Vagina (tissue), 2 donors: Measurements from ENCODE around the gene RPUSD1.

Source experiments
- POLR2A ChIP-seq, 2 donors: fragments of 450-650 bp; IDR thresholded peaks; one replicate each; pipeline ENCODE4 v1.6.1; 2017; ENCODE audit warnings: antibody characterized with exemption in 2 of 2, mild to moderate bottlenecking in 2 of 2, moderate library complexity in 2 of 2
- POLR2AphosphoS5 ChIP-seq, 2 donors: sonication (generic); formaldehyde crosslinking; IDR thresholded peaks; one replicate each; pipeline ENCODE4 v1.9.0; 2017; ENCODE audit warnings: antibody characterized with exemption in 2 of 2, mild to moderate bottlenecking in 2 of 2, low read depth in 1 of 2; ENCODE audit not compliant: insufficient read depth in 1 of 2
- TF ChIP-seq, protein P1 (sequence below), 3 experiments: fragments of 450-650 bp in 2 of 3; fragments of 200-600 bp in 1 of 3; sonication (generic) in 1 of 3; IDR thresholded peaks; one replicate each; pipeline ENCODE4 v1.5.1; 2017 to 2019; ENCODE audit warnings: antibody characterized with exemption in 3 of 3, mild to moderate bottlenecking in 2 of 3, moderate library complexity in 2 of 3

DNA sequence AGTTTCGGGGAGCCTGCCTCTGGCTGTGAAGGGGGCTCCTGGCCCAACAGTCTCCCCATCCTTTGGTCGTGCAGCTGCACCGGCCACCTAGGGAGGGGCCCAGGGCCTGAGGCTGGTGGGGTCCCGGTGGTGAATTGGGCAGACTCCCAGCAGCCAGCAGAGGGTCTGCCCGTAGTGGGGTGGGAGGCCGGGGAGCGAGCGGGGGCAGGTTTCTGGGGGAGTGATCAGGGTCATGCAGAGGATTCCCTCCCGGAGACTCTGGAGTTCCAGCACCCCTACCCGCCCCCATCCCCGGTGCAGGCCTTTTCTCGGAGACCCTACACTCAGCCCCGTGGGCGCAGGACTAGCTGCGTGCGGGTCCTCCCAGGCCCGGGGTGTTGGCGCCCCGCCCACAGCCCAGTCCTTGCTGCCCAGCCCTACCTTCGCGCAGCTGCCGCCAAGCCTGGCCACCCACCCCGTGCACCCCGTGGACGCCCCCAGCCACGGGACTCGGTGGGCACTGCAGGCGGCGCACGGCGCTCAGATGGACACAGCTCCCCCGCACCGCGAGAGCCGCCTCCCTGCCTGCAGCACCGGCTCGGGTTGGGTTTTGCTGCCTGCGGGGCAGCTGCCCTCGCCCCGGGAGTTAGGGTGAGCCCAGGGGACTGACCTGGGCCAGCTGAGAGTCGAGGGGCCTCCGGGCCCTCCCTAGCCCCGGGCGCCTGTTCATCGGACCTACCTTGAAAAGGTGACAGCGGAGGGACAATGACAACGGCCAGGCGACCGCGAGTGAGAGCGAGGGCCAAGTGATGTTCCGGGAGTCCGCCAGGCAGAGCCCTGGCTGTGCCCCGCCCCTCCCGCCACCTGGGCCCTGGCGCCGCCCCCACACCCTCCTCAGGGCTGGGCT, 12.0 kb upstream of the RPUSD1 start, which contains the start of gene GNG13:
- TF ChIP-seq, protein P1, sequence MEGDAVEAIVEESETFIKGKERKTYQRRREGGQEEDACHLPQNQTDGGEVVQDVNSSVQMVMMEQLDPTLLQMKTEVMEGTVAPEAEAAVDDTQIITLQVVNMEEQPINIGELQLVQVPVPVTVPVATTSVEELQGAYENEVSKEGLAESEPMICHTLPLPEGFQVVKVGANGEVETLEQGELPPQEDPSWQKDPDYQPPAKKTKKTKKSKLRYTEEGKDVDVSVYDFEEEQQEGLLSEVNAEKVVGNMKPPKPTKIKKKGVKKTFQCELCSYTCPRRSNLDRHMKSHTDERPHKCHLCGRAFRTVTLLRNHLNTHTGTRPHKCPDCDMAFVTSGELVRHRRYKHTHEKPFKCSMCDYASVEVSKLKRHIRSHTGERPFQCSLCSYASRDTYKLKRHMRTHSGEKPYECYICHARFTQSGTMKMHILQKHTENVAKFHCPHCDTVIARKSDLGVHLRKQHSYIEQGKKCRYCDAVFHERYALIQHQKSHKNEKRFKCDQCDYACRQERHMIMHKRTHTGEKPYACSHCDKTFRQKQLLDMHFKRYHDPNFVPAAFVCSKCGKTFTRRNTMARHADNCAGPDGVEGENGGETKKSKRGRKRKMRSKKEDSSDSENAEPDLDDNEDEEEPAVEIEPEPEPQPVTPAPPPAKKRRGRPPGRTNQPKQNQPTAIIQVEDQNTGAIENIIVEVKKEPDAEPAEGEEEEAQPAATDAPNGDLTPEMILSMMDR (IDR thresholded peaks at IDR 0.05), result no peak
- no peak for TF ChIP-seq POLR2A (IDR thresholded peaks at IDR 0.05)
- no peak for TF ChIP-seq POLR2AphosphoS5 (IDR thresholded peaks at IDR 0.05; ENCODE audit: insufficient read depth in 1 of 2, low read depth in 1 of 2)
